Keratinocyte (primary cell): ENCODE data around the gene DYNC1LI2. TPM values are rescaled to one million over a fixed set of nuclear protein-coding genes. Genes with fewer than 3 reads are reported as not detected.

Experiments
- DNase-seq: peaks from one replicate; pipeline ENCODE4 v3.0.0-alpha.2; 2011; ENCODE audit warnings: low read depth, missing footprints, low spot score
- FAIRE-seq: peaks from 2 replicates; lab custom pipeline; 2011; peaks lifted over from hg19 to GRCh38; lab: Jason Lieb, UNC
- H2AFZ ChIP-seq: 2 replicates; pipeline ENCODE4 v1.6.0; 2012; ENCODE audit warnings: low read length, control low read depth, inconsistent platforms; ENCODE audit not compliant: control insufficient read depth
- H3K27ac ChIP-seq: 2 replicates; pipeline ENCODE4 v1.5.1; 2011; ENCODE audit warnings: low read length; ENCODE audit not compliant: control insufficient read depth, insufficient read depth
- H3K27me3 ChIP-seq: 3 replicates; pipeline ENCODE4 v1.6.0; 2011; ENCODE audit warnings: low read length; ENCODE audit not compliant: control insufficient read depth, insufficient read depth; ENCODE audit errors: extremely low read depth
- H3K36me3 ChIP-seq, 2 experiments: 2 replicates in 1 of 2; 3 replicates in 1 of 2; pipeline ENCODE4 v1.5.1; 2011; ENCODE audit warnings: low read length in 2 of 2, mild to moderate bottlenecking in 1 of 2; ENCODE audit not compliant: control insufficient read depth in 2 of 2, insufficient read depth in 2 of 2; ENCODE audit errors: extremely low read depth in 1 of 2
- H3K4me1 ChIP-seq: 3 replicates; pipeline ENCODE4 v1.5.1; 2011; ENCODE audit warnings: low read length; ENCODE audit not compliant: control insufficient read depth, insufficient read depth; ENCODE audit errors: extremely low read depth
- H3K4me2 ChIP-seq: 3 replicates; pipeline ENCODE4 v1.6.0; 2011; ENCODE audit warnings: low read depth, low read length; ENCODE audit not compliant: control insufficient read depth, insufficient read depth; ENCODE audit errors: extremely low read depth
- H3K4me3 ChIP-seq, 3 experiments: fragments of 200-600 bp in 1 of 3; sonication (generic) in 1 of 3; 2 replicates in 2 of 3; 3 replicates in 1 of 3; pipeline ENCODE4 v1.5.1; 2011 to 2016; ENCODE audit warnings: low read length in 3 of 3, mild to moderate bottlenecking in 3 of 3, control low read depth in 2 of 3, inconsistent platforms in 1 of 3, low read depth in 1 of 3, mixed read lengths in 1 of 3, mixed run types in 1 of 3, moderate library complexity in 1 of 3; ENCODE audit not compliant: control insufficient read depth in 2 of 3, insufficient read depth in 2 of 3; ENCODE audit errors: extremely low read depth in 1 of 3
- H3K79me2 ChIP-seq: 2 replicates; pipeline ENCODE4 v1.6.0; 2012; ENCODE audit warnings: low read length; ENCODE audit not compliant: control insufficient read depth, insufficient read depth
- H3K9ac ChIP-seq: 3 replicates; pipeline ENCODE4 v1.6.0; 2011; ENCODE audit warnings: low read length; ENCODE audit not compliant: control insufficient read depth, insufficient read depth; ENCODE audit errors: extremely low read depth
- H3K9me1 ChIP-seq: 3 replicates; pipeline ENCODE4 v1.6.0; 2011; ENCODE audit warnings: low read length; ENCODE audit not compliant: control insufficient read depth, insufficient read depth; ENCODE audit errors: extremely low read depth
- H3K9me3 ChIP-seq: 2 replicates; pipeline ENCODE4 v1.5.1; 2012; ENCODE audit warnings: low read depth, low read length; ENCODE audit not compliant: control insufficient read depth
- H4K20me1 ChIP-seq: 3 replicates; pipeline ENCODE4 v1.6.0; 2011; ENCODE audit warnings: low read length; ENCODE audit not compliant: control insufficient read depth, insufficient read depth; ENCODE audit errors: extremely low read depth
- EZH2 ChIP-seq: IDR thresholded peaks from one replicate; pipeline ENCODE4 v1.6.1; 2012; ENCODE audit warnings: inconsistent platforms, mild to moderate bottlenecking, low read length, moderate library complexity
- dilution Hi-C: fragments of 300-500 bp; cut with MboI; formaldehyde crosslinking; loops from one replicate; pipeline ENCODE4 v1.7.0; 2020; ENCODE audit warnings: low sequenced_read_pairs; ENCODE audit not compliant: extremely low pct_ligation_motif_present
- polyA minus RNA-seq, 3 experiments: library from RNA; depleted of rRNA, polyadenylated mRNA; stranded (reverse); fragments of >200 nt; gene quantifications; 1 replicate in 1 of 3; 2 replicates in 1 of 3; 3 replicates in 1 of 3; pipeline ENCODE4 v1.2.3, GENCODE V29; 2011
- polyA plus RNA-seq, 5 experiments: library from polyadenylated mRNA; depleted of rRNA in 3 of 5; stranded (reverse) in 3 of 5; stranded (forward) in 1 of 5; unstranded in 1 of 5; fragments of >200 nt; gene quantifications; 1 replicate in 1 of 5; 2 replicates in 3 of 5; 3 replicates in 1 of 5; pipeline versions ENCODE4 v1.2.1 to v1.2.3, GENCODE V29; 2011 to 2012; ENCODE audit warnings: missing spikeins in 2 of 5, low read depth in 1 of 5, low replicate concordance in 1 of 5
- TF ChIP-seq, protein P1 (sequence below), 3 experiments: IDR thresholded peaks in 1 of 3; conservative IDR thresholded peaks in 1 of 3; optimal IDR thresholded peaks in 1 of 3; 2 replicates in 2 of 3; 3 replicates in 1 of 3; pipeline versions ENCODE3 to v1.5.1; 2011; ENCODE audit warnings: low read length in 3 of 3, mild to moderate bottlenecking in 3 of 3, moderate library complexity in 2 of 3, control low read depth in 1 of 3, inconsistent platforms in 1 of 3; ENCODE audit not compliant: insufficient read depth in 2 of 3; ENCODE audit errors: extremely low read depth in 1 of 3

Gene DYNC1LI2
- 53.0 to 66.0 TPM (median 55.5 TPM) in 3 replicates for polyA plus RNA-seq
- 71.3 TPM for polyA plus RNA-seq (2011; ENCODE audit: low read depth)
- polyA plus RNA-seq (2011; cell fraction: cytosol; rRNA removed), result 35.4 and 41.7 TPM in 2 replicates
- 174 and 181 TPM in 2 replicates for polyA plus RNA-seq (2011; cell fraction: nucleus; rRNA removed)
- 42.9 and 54.0 TPM in 2 replicates for polyA plus RNA-seq (2012; ENCODE audit: low replicate concordance)
- polyA minus RNA-seq, result 48.4 to 57.2 TPM (median 49.2 TPM) in 3 replicates
- 29.9 TPM for polyA minus RNA-seq (2011; cell fraction: cytosol; rRNA and poly(A)+ RNA removed)
- 41.9 and 92.7 TPM in 2 replicates for polyA minus RNA-seq (2011; cell fraction: nucleus; rRNA and poly(A)+ RNA removed)

DNA sequence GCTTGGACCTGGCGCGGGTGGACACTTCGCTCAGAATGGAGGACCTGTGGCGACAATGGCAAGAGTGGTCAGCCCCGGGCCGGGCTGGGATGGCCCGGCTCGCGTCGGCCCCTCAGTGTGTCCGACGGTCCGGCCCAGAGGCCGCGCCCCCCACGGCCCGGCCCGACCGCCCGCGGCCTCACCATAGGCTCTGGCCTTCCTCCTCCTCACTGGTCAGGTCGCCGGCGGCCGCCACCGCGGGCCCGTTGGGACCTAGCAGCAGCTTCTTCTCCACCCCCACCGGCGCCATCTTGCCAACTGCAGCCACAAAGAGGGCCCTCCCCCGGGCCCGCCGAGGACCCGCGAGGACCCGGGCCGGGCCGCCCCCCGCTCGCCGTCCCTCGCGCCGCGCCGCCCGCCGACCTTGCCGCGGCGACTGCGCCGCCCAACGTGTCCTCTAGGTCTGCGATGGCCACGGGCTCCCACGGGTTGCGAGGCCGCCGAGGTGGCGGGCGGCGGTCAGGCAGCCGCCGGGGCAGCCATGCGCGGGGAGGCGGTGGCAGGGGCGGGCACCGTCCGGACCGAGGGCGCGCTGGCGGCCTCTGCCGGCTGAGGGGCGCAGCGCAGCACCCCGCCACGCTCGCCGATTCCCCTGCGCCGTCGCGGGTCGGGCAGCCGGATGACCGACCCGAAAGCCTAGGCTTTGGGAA lies at the start of gene DYNC1LI2:
DYNC1LI2 (minus strand) TSS at position 307 of the 689 bp plus-strand sequence; CDS start at position 289, 18 bp downstream.
- Histone ChIP-seq H3K4me3 (peak within 1 kb of the TSS; percentile 74 to 94 (median 92)), H3K4me1 (peaks cover 26% of the 10 kb centered on the region), H3K9me1 (no peaks in the 10 kb centered on the region), H3K79me2 (peaks cover 46% of the 10 kb centered on the region), H2AFZ (peak within 1 kb of the TSS; percentile 78), H4K20me1 (peaks cover 3% of the 10 kb centered on the region), H3K9ac (peak within 1 kb of the TSS; percentile 92), H3K27ac (peak within 1 kb of the TSS; percentile 85), H3K27me3 (no peaks in the 10 kb centered on the region), H3K36me3 (peaks cover 10 to 25% of the 10 kb centered on the region in 2 experiments), H3K4me2 (peak within 1 kb of the TSS; percentile 98), H3K9me3 (no peaks in the 10 kb centered on the region)
- TF ChIP-seq, protein P1, sequence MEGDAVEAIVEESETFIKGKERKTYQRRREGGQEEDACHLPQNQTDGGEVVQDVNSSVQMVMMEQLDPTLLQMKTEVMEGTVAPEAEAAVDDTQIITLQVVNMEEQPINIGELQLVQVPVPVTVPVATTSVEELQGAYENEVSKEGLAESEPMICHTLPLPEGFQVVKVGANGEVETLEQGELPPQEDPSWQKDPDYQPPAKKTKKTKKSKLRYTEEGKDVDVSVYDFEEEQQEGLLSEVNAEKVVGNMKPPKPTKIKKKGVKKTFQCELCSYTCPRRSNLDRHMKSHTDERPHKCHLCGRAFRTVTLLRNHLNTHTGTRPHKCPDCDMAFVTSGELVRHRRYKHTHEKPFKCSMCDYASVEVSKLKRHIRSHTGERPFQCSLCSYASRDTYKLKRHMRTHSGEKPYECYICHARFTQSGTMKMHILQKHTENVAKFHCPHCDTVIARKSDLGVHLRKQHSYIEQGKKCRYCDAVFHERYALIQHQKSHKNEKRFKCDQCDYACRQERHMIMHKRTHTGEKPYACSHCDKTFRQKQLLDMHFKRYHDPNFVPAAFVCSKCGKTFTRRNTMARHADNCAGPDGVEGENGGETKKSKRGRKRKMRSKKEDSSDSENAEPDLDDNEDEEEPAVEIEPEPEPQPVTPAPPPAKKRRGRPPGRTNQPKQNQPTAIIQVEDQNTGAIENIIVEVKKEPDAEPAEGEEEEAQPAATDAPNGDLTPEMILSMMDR (optimal IDR thresholded peaks at IDR 0.05 in 1 of 3, IDR thresholded peaks at IDR 0.05 in 1 of 3, conservative IDR thresholded peaks at IDR 0.05 in 1 of 3; ENCODE audit: extremely low read depth in 1 of 3, insufficient read depth in 2 of 3, low read length in 3 of 3), result peak; percentile 59 to 93 (median 75)
- no peak for TF ChIP-seq EZH2
- dilution Hi-C loops, result no loop called here
- DNase-seq, result no peak
- FAIRE-seq, result no peak

DNA sequence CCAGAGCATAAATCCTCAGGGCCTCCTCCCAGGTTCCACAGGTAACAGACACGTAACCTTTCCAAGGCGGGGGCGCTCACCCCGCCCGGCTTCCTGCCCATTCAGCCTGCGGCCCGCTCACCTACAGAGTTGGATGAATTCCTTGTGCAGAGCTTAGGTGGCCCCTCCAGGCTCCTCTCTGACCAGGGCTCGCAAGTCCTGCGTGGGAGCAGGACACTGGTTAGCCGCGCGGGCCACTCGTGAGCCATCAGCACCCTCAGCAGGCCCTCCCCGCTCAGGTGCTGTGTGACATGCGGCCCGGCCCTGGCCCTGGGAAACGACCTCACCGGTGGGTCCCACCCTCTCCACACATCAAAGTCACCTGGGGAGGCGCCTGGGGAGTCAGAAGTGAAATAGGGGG lies 49.4 kb upstream of the DYNC1LI2 start:
- Histone ChIP-seq H3K9me1 (no peaks in the 10 kb centered on the region), H4K20me1 (no peaks in the 10 kb centered on the region)
- no peak for FAIRE-seq

More for the DNA sequence above, 49.4 kb upstream of the DYNC1LI2 start:
- H3K4me2 ChIP-seq, result no peak overlapping the region
- H3K27me3 ChIP-seq, result no peaks in the 10 kb centered on the region
- no peak overlapping the region for H3K9ac ChIP-seq
- no peak overlapping the region for H2AFZ ChIP-seq
- no peak for DNase-seq
- no peaks in the 10 kb centered on the region for H3K9me3 ChIP-seq
- no peak overlapping the region for H3K27ac ChIP-seq
- TF ChIP-seq, protein P1 (optimal IDR thresholded peaks at IDR 0.05 in 1 of 3, IDR thresholded peaks at IDR 0.05 in 1 of 3, conservative IDR thresholded peaks at IDR 0.05 in 1 of 3; ENCODE audit: extremely low read depth in 1 of 3, insufficient read depth in 2 of 3, low read length in 3 of 3), result no peak
- TF ChIP-seq EZH2, result no peak
- H3K36me3 ChIP-seq, result peaks cover 6 to 14% of the 10 kb centered on the region in 2 experiments
- H3K4me1 ChIP-seq, result no peaks in the 10 kb centered on the region
- dilution Hi-C loops, result no loop called here
- no peak overlapping the region for H3K4me3 ChIP-seq
- H3K79me2 ChIP-seq, result no peaks in the 10 kb centered on the region
